Suprapubic skin (tissue), 4 donors: ENCODE data around the gene FUT2.

ENCODE experiments used
- EP300 ChIP-seq: sonication (generic); formaldehyde crosslinking; IDR thresholded peaks from one replicate; pipeline ENCODE4 v1.6.1; 2017; ENCODE audit warnings: antibody characterized with exemption
- POLR2A ChIP-seq, 2 donors: fragments of 450-650 bp; IDR thresholded peaks; one replicate each; pipeline ENCODE4 v1.6.1; 2017; ENCODE audit warnings: antibody characterized with exemption in 2 of 2, mild to moderate bottlenecking in 2 of 2, moderate library complexity in 2 of 2
- POLR2AphosphoS5 ChIP-seq, 3 donors: sonication (generic); formaldehyde crosslinking; IDR thresholded peaks; one replicate each; pipeline ENCODE4 v1.6.1; 2017; ENCODE audit warnings: antibody characterized with exemption in 3 of 3
- TF ChIP-seq, protein P1 (sequence below), 2 donors: fragments of 200-600 bp in 1 of 2; fragments of 450-650 bp in 1 of 2; sonication (generic) in 1 of 2; IDR thresholded peaks; one replicate each; pipeline ENCODE4 v1.5.1; 2016 to 2019; ENCODE audit warnings: antibody characterized with exemption in 2 of 2, mild to moderate bottlenecking in 1 of 2, moderate library complexity in 1 of 2

DNA sequence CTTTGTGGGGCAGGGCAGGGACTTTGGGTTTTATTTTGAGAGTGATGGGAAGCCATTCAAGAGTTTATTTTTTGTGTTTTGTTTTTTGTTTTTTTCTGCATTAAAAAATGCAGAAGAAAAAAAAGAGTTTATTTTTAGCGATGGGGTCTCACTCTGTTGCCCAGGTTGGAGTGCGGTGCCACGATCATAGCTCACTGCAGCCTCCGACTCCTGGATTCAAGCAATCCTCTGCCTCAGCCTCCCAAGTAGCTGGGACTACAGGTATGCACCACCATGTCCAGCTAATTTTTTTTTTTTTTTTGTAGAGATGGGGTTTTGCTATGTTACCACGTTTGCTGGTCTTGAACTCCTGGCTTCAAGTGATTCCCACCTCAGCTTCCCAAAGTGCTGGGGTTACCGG lies 37.3 kb upstream of the FUT2 start:
- TF ChIP-seq, protein P1, sequence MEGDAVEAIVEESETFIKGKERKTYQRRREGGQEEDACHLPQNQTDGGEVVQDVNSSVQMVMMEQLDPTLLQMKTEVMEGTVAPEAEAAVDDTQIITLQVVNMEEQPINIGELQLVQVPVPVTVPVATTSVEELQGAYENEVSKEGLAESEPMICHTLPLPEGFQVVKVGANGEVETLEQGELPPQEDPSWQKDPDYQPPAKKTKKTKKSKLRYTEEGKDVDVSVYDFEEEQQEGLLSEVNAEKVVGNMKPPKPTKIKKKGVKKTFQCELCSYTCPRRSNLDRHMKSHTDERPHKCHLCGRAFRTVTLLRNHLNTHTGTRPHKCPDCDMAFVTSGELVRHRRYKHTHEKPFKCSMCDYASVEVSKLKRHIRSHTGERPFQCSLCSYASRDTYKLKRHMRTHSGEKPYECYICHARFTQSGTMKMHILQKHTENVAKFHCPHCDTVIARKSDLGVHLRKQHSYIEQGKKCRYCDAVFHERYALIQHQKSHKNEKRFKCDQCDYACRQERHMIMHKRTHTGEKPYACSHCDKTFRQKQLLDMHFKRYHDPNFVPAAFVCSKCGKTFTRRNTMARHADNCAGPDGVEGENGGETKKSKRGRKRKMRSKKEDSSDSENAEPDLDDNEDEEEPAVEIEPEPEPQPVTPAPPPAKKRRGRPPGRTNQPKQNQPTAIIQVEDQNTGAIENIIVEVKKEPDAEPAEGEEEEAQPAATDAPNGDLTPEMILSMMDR (IDR thresholded peaks at IDR 0.05): no peak
- TF ChIP-seq EP300: no peak
- no peak for TF ChIP-seq POLR2AphosphoS5 (IDR thresholded peaks at IDR 0.05)
- no peak for TF ChIP-seq POLR2A (IDR thresholded peaks at IDR 0.05)
